ENCODE data around the gene RAC2.

DNA sequence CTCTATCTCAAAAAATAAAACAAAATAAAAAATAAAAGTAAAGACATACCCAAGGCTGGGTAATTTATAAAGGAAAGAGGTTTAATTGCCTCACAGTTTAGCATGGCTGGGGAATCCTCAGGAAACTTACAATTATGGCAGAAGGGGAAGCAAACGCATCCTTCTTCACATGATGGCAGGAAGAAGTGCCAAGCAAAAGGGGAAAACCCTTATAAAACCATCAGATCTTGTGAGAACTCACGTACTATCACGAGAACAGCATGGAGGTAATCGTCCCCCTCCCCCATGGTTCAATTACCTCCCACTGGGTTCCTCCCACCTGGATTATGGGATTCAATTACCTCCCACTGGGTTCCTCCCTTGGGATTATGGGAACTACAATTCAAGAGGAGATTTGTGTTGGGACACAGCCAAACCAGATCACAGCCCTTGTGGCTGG, 23.5 kb downstream of the RAC2 start:
- TF ChIP-seq EP300 (IDR thresholded peaks at IDR 0.05) (no peak), POLR2A (IDR thresholded peaks at IDR 0.05) (no peak), POLR2AphosphoS5 (IDR thresholded peaks at IDR 0.05) (no peak)
- TF ChIP-seq, protein P1, sequence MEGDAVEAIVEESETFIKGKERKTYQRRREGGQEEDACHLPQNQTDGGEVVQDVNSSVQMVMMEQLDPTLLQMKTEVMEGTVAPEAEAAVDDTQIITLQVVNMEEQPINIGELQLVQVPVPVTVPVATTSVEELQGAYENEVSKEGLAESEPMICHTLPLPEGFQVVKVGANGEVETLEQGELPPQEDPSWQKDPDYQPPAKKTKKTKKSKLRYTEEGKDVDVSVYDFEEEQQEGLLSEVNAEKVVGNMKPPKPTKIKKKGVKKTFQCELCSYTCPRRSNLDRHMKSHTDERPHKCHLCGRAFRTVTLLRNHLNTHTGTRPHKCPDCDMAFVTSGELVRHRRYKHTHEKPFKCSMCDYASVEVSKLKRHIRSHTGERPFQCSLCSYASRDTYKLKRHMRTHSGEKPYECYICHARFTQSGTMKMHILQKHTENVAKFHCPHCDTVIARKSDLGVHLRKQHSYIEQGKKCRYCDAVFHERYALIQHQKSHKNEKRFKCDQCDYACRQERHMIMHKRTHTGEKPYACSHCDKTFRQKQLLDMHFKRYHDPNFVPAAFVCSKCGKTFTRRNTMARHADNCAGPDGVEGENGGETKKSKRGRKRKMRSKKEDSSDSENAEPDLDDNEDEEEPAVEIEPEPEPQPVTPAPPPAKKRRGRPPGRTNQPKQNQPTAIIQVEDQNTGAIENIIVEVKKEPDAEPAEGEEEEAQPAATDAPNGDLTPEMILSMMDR (IDR thresholded peaks at IDR 0.05): no peak
